NCI-H748 (cell line): Measurements from ENCODE around the gene GNAI2.
A peak's percentile ranks its signal among the peaks of the same experiment; 100 is the strongest.
"Not testable (repeated sequence)": the region's sequence is repeated elsewhere in the genome, so short reads cannot be mapped to it uniquely, and the experiment has no call there.

Experiments used
- DNase-seq: peaks from one replicate; lab custom pipeline; 2025; ENCODE audit not compliant: unreplicated experiment; lab: John Stamatoyannopoulos, UW

GNAI2 gene

GRCh38 chr3:50204804-50205412, 31.1 kb upstream of the GNAI2 start, which contains the start of gene SLC38A3:
Gene SLC38A3 (plus strand): TSS chr3:50205271. CDS start chr3:50214200, 8,929 bp downstream.
- DNase-seq, result peak; percentile 40

- peak; percentile 71 for DNase-seq
Measured at GRCh38 chr3:50205413-50206276, 30.4 kb upstream of the GNAI2 start.

GRCh38 chr3:50207359-50208042, 28.5 kb upstream of the GNAI2 start:
- no peak for DNase-seq

- DNase-seq, result no peak
Measured at GRCh38 chr3:50208677-50209344, 27.2 kb upstream of the GNAI2 start.

GRCh38 chr3:50210176-50210509, 25.9 kb upstream of the GNAI2 start:
- DNase-seq, result no peak

- no peak for DNase-seq
Measured at GRCh38 chr3:50210510-50211367, 25.3 kb upstream of the GNAI2 start.

- DNase-seq, result not testable (repeated sequence)
Measured at GRCh38 chr3:50211368-50211717, 24.7 kb upstream of the GNAI2 start.

- no peak for DNase-seq
Measured at GRCh38 chr3:50211930-50212329, 24.1 kb upstream of the GNAI2 start.

- DNase-seq, result no peak
Measured at GRCh38 chr3:50212502-50212901, 23.5 kb upstream of the GNAI2 start.

GRCh38 chr3:50212971-50213370, 23.0 kb upstream of the GNAI2 start:
- no peak for DNase-seq

GRCh38 chr3:50213373-50213772, 22.6 kb upstream of the GNAI2 start:
- DNase-seq, result no peak

GRCh38 chr3:50214824-50215223, 21.2 kb upstream of the GNAI2 start:
- DNase-seq, result no peak

- no peak for DNase-seq
Measured at GRCh38 chr3:50215529-50215928, 20.5 kb upstream of the GNAI2 start.

- no peak for DNase-seq
Measured at GRCh38 chr3:50217681-50218080, 18.3 kb upstream of the GNAI2 start.

- no peak for DNase-seq
Measured at GRCh38 chr3:50218448-50218847, 17.6 kb upstream of the GNAI2 start.

GRCh38 chr3:50219285-50219684, 16.7 kb upstream of the GNAI2 start:
- DNase-seq, result no peak

GRCh38 chr3:50220109-50220508, 15.9 kb upstream of the GNAI2 start:
- no peak for DNase-seq

- DNase-seq, result no peak
Measured at GRCh38 chr3:50221051-50221410, 15.0 kb upstream of the GNAI2 start.

GRCh38 chr3:50221411-50222168, 14.4 kb upstream of the GNAI2 start:
- no peak for DNase-seq

- DNase-seq, result no peak
Measured at GRCh38 chr3:50222169-50222528, 13.9 kb upstream of the GNAI2 start.
